MCF 10A (cell line): ENCODE measurements around the gene UTP20. TPM values are rescaled to one million over a fixed set of nuclear protein-coding genes. Genes with fewer than 3 reads are reported as not detected.
"Not testable (repeated sequence)": the region's sequence is repeated elsewhere in the genome, so short reads cannot be mapped to it uniquely, and the experiment has no call there.

ENCODE experiments used
- BruUV-seq: library from RNA; stranded (reverse); fragments of 400-500 nt; replicated peaks from 2 replicates; lab custom pipeline; 2021; lab: Mats Ljungman, UMichigan
- CTCF ChIA-PET: fragments of 300-600 bp; sonication (Branson Sonifier 250); formaldehyde crosslinking; extraction: SDS; loops from one replicate; lab custom pipeline; 2021; ENCODE audit warnings: antibody characterized with exemption, inconsistent platforms; lab: Yijun Ruan, JAX
- POLR2A ChIA-PET: fragments of 300-600, 350-650 bp; sonication (Branson Sonifier 250); formaldehyde crosslinking; extraction: SDS; loops from one replicate; lab custom pipeline; 2020; ENCODE audit warnings: antibody characterized with exemption, inconsistent platforms; lab: Yijun Ruan, JAX
- DNase-seq: peaks from one replicate; pipeline ENCODE4 v3.0.0-alpha.2; 2018; ENCODE audit not compliant: unreplicated experiment
- H3K27ac Mint-ChIP-seq: one replicate; pipeline ENCODE4 v1.8.0; 2022; ENCODE audit warnings: mild to moderate bottlenecking, low read depth, mixed read lengths; ENCODE audit not compliant: unreplicated experiment
- H3K27me3 Mint-ChIP-seq: one replicate; pipeline ENCODE4 v1.8.0; 2022; ENCODE audit warnings: mixed read lengths; ENCODE audit not compliant: insufficient read depth, unreplicated experiment
- H3K36me3 Mint-ChIP-seq: one replicate; pipeline ENCODE4 v1.8.0; 2022; ENCODE audit warnings: mild to moderate bottlenecking, moderate library complexity, mixed read lengths; ENCODE audit not compliant: insufficient read depth, unreplicated experiment
- H3K4me1 Mint-ChIP-seq: one replicate; pipeline ENCODE4 v1.8.0; 2022; ENCODE audit warnings: mixed read lengths; ENCODE audit not compliant: insufficient read depth, unreplicated experiment
- H3K4me3 Mint-ChIP-seq: one replicate; pipeline ENCODE4 v1.8.0; 2022; ENCODE audit warnings: mild to moderate bottlenecking, moderate library complexity, mixed read lengths; ENCODE audit not compliant: unreplicated experiment
- H3K9me3 Mint-ChIP-seq: one replicate; pipeline ENCODE4 v1.8.0; 2022; ENCODE audit warnings: mixed read lengths; ENCODE audit not compliant: unreplicated experiment
- intact Hi-C: fragments of 100-400 bp; cut with micrococcal nuclease; formaldehyde crosslinking; loops from 2 replicates; pipeline ENCODE4 v1.14.1; 2022
- total RNA-seq: library from RNA; stranded (reverse); gene quantifications from 2 replicates; pipeline ENCODE4 v1.2.3, GENCODE V29; 2022
- TF ChIP-seq, protein P1 (sequence below): fragments of 200-600 bp; IDR thresholded peaks from one replicate; pipeline ENCODE4 v1.8.0; 2022; ENCODE audit warnings: antibody characterized with exemption, mild to moderate bottlenecking; ENCODE audit not compliant: unreplicated experiment

Gene UTP20
- total RNA-seq, 1 experiment from 2014 or later: 15.0 TPM

GRCh38 chr12:101407436-101408345 lies 127.8 kb downstream of the UTP20 start, which contains the start of gene ARL1:
ARL1 (minus strand) TSS chr12:101407772; CDS start chr12:101407645, 127 bp downstream.
- POLR2A ChIA-PET: interaction anchor here (0.6 to 4.3 kb wide), 28 partner anchors 12 to 1056 kb away, joined by 3 to 33 read pairs (median 3); partner anchors contain the start of genes CHPT1, DRAM1, GNPTAB and WASHC3
- no peaks in the 10 kb centered on the region for H3K27me3 Mint-ChIP-seq
- peak within 1 kb of the TSS; percentile 85 for H3K4me3 Mint-ChIP-seq
- TF ChIP-seq, protein P1, sequence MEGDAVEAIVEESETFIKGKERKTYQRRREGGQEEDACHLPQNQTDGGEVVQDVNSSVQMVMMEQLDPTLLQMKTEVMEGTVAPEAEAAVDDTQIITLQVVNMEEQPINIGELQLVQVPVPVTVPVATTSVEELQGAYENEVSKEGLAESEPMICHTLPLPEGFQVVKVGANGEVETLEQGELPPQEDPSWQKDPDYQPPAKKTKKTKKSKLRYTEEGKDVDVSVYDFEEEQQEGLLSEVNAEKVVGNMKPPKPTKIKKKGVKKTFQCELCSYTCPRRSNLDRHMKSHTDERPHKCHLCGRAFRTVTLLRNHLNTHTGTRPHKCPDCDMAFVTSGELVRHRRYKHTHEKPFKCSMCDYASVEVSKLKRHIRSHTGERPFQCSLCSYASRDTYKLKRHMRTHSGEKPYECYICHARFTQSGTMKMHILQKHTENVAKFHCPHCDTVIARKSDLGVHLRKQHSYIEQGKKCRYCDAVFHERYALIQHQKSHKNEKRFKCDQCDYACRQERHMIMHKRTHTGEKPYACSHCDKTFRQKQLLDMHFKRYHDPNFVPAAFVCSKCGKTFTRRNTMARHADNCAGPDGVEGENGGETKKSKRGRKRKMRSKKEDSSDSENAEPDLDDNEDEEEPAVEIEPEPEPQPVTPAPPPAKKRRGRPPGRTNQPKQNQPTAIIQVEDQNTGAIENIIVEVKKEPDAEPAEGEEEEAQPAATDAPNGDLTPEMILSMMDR: no peak
- no peaks in the 10 kb centered on the region for H3K9me3 Mint-ChIP-seq
- CTCF ChIA-PET: interaction anchor here (0.6 to 3.4 kb wide), 9 partner anchors 11 to 1401 kb away, joined by 3 to 11 read pairs (median 4); partner anchors contain the start of gene GNPTAB
- DNase-seq: peak; percentile 85
- peaks cover 4% of the 10 kb centered on the region for H3K36me3 Mint-ChIP-seq
- H3K27ac Mint-ChIP-seq: peak within 1 kb of the TSS; percentile 96
- intact Hi-C loops: no loop called here
- no TSS peak for BruUV-seq
- H3K4me1 Mint-ChIP-seq: peaks cover 10% of the 10 kb centered on the region

GRCh38 chr12:101410169-101410568 lies 130.3 kb downstream of the UTP20 start:
- intact Hi-C loops: loop anchor here (5.0 to 10.0 kb wide), 3 partner anchors 165 to 1465 kb away; no protein-coding TSS in a partner anchor
- H3K4me1 Mint-ChIP-seq, H3K27ac Mint-ChIP-seq, DNase-seq, H3K9me3 Mint-ChIP-seq, H3K4me3 Mint-ChIP-seq, H3K27me3 Mint-ChIP-seq, POLR2A ChIA-PET, H3K36me3 Mint-ChIP-seq, BruUV-seq: not testable (repeated sequence)
- CTCF ChIA-PET: interaction anchor here (1.3 to 1.8 kb wide), 2 partner anchors 350 to 430 kb away, joined by 6 to 7 read pairs; no protein-coding TSS in a partner anchor

GRCh38 chr12:101414533-101415119 lies 134.7 kb downstream of the UTP20 start:
- TF ChIP-seq, protein P1: peak; percentile 46
- Mint-ChIP-seq H3K27ac (no peak overlapping the region), H3K36me3 (no peaks in the 10 kb centered on the region), H3K4me1 (no peaks in the 10 kb centered on the region), H3K27me3 (no peaks in the 10 kb centered on the region), H3K4me3 (no peak overlapping the region), H3K9me3 (no peaks in the 10 kb centered on the region)
- no TSS peak for BruUV-seq
- DNase-seq: peak; percentile 77
- ChIA-PET POLR2A (interaction anchor here (0.6 kb wide), 1 partner anchor 328 kb away, joined by 3 read pairs; no protein-coding TSS in a partner anchor), CTCF (interaction anchor here (0.5 to 1.1 kb wide), 18 partner anchors 9 to 619 kb away, joined by 3 to 11 read pairs (median 3); partner anchors contain the start of gene GNPTAB)
- intact Hi-C loops: loop anchor here (1.0 to 10.0 kb wide), 6 partner anchors 160 to 1460 kb away; partner anchors contain the start of gene GNPTAB

GRCh38 chr12:101415228-101415627 lies 135.3 kb downstream of the UTP20 start:
- no peaks in the 10 kb centered on the region for H3K36me3 Mint-ChIP-seq
- TF ChIP-seq, protein P1: no peak
- no peak for DNase-seq
- no peaks in the 10 kb centered on the region for H3K4me1 Mint-ChIP-seq
- ChIA-PET CTCF (interaction anchor here (0.5 to 1.1 kb wide), 17 partner anchors 10 to 620 kb away, joined by 3 to 11 read pairs (median 3); partner anchors contain the start of gene GNPTAB), POLR2A (interaction anchor here (0.6 kb wide), 1 partner anchor 327 kb away, joined by 3 read pairs; no protein-coding TSS in a partner anchor)
- no peaks in the 10 kb centered on the region for H3K9me3 Mint-ChIP-seq
- H3K4me3 Mint-ChIP-seq: no peak overlapping the region
- no TSS peak for BruUV-seq
- no peaks in the 10 kb centered on the region for H3K27me3 Mint-ChIP-seq
- H3K27ac Mint-ChIP-seq: no peak overlapping the region
- intact Hi-C loops: loop anchor here (2.0 to 10.0 kb wide), 3 partner anchors 160 to 1460 kb away; partner anchors contain the start of gene GNPTAB

DNA sequence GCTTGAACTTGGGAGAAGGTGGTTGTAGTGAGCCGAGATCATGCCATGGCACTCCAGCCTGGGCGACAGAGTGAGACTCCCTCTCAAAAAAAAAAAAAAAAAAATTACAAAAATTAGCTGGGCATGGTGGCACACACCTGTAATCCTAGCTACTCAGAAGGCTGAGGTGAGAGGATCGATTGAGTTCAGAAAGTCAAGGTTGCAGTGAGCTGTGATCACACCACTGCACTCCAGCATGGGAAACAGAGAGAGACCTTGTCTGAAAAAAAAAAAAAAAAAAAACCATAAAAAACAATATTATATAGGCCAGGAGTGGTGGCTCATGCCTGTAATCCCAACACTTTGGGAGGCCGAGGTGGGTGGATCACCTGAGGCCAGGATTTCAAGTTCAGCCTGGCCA lies 142.2 kb downstream of the UTP20 start:
- CTCF ChIA-PET: interaction anchor here (0.6 to 0.7 kb wide), 3 partner anchors 338 to 814 kb away, joined by 3 to 5 read pairs (median 5); no protein-coding TSS in a partner anchor
- intact Hi-C loops, H3K4me3 Mint-ChIP-seq, H3K36me3 Mint-ChIP-seq, H3K27ac Mint-ChIP-seq, BruUV-seq, H3K9me3 Mint-ChIP-seq, DNase-seq, H3K4me1 Mint-ChIP-seq, POLR2A ChIA-PET, H3K27me3 Mint-ChIP-seq: not testable (repeated sequence)
